GM23338 (cell line): ENCODE data around the gene CFAP298. TPM values are rescaled to one million over a fixed set of nuclear protein-coding genes. Genes with fewer than 3 reads are reported as not detected.

ENCODE experiments used
- ATAC-seq: fragments of 200-7000 bp; cut with Tn5 transposase; 3 replicates; pipeline ENCODE4 v1.9.1; 2020
- DNase-seq: peaks from one replicate; pipeline ENCODE4 v3.0.0-alpha.2; 2015; ENCODE audit warnings: low spot score
- H2AFZ ChIP-seq: fragments of 200-600 bp; sonication (generic); 2 replicates; pipeline ENCODE4 v1.8.0; 2016; ENCODE audit warnings: antibody characterized with exemption, mild to moderate bottlenecking, moderate library complexity
- H3F3A ChIP-seq: fragments of 200-600 bp; sonication (generic); replicated peaks from 2 replicates; pipeline ENCODE4 v1.8.0; 2017; ENCODE audit warnings: antibody characterized with exemption, mixed run types, low read depth
- H3K27ac ChIP-seq: fragments of 200-600 bp; sonication (generic); 2 replicates; pipeline ENCODE4 v1.6.1; 2016; ENCODE audit warnings: low read depth
- H3K27me3 ChIP-seq: fragments of 200-600 bp; sonication (generic); 2 replicates; pipeline ENCODE4 v1.8.0; 2016; ENCODE audit warnings: mild to moderate bottlenecking, mixed run types, moderate library complexity; ENCODE audit not compliant: insufficient read depth
- H3K36me3 ChIP-seq: fragments of 200-600 bp; sonication (generic); 2 replicates; pipeline ENCODE4 v1.8.0; 2016; ENCODE audit warnings: mild to moderate bottlenecking; ENCODE audit not compliant: insufficient read depth
- H3K4me1 ChIP-seq: fragments of 200-600 bp; sonication (generic); 2 replicates; pipeline ENCODE4 v1.8.0; 2016; ENCODE audit warnings: mild to moderate bottlenecking, moderate library complexity; ENCODE audit not compliant: insufficient read depth
- H3K4me2 ChIP-seq: fragments of 200-600 bp; sonication (generic); 2 replicates; pipeline ENCODE4 v1.7.1; 2017; ENCODE audit warnings: mixed run types
- H3K4me3 ChIP-seq: fragments of 200-600 bp; sonication (generic); 2 replicates; pipeline ENCODE4 v1.6.1; 2016; ENCODE audit warnings: mixed run types
- H3K79me2 ChIP-seq: fragments of 200-600 bp; sonication (generic); replicated peaks from 2 replicates; pipeline ENCODE4 v1.8.0; 2017; ENCODE audit warnings: mild to moderate bottlenecking; ENCODE audit not compliant: insufficient read depth
- H3K9me2 ChIP-seq: fragments of 200-600 bp; sonication (generic); 2 replicates; pipeline ENCODE4 v1.8.0; 2017; ENCODE audit not compliant: insufficient read depth
- H4K20me1 ChIP-seq: fragments of 200-600 bp; sonication (generic); replicated peaks from 2 replicates; pipeline ENCODE4 v1.8.0; 2017; ENCODE audit warnings: mild to moderate bottlenecking; ENCODE audit not compliant: insufficient read depth
- H3K27ac Mint-ChIP-seq: 2 replicates; pipeline ENCODE4 v1.8.0; 2020; ENCODE audit warnings: inconsistent platforms, mild to moderate bottlenecking, moderate library complexity, mixed read lengths
- H3K27me3 Mint-ChIP-seq: 3 replicates; pipeline ENCODE4 v1.8.0; 2022; ENCODE audit warnings: low read depth, mild to moderate bottlenecking, moderate library complexity, mixed read lengths, inconsistent platforms; ENCODE audit not compliant: insufficient read depth, poor library complexity
- H3K36me3 Mint-ChIP-seq: 3 replicates; pipeline ENCODE4 v1.8.0; 2021; ENCODE audit warnings: low read depth, mild to moderate bottlenecking, inconsistent platforms, moderate library complexity, mixed read lengths
- H3K4me1 Mint-ChIP-seq: 3 replicates; pipeline ENCODE4 v1.8.0; 2020; ENCODE audit warnings: mild to moderate bottlenecking, inconsistent platforms, mixed read lengths
- H3K4me3 Mint-ChIP-seq: 3 replicates; pipeline ENCODE4 v1.8.0; 2021; ENCODE audit warnings: moderate library complexity, mild to moderate bottlenecking, inconsistent platforms, mixed read lengths
- H3K9me3 Mint-ChIP-seq: 3 replicates; pipeline ENCODE4 v1.8.0; 2020; ENCODE audit warnings: moderate library complexity, mild to moderate bottlenecking, inconsistent platforms, mixed read lengths
- CREB1 ChIP-seq: fragments of 250-450 bp; sonication (Bioruptor Pico); IDR thresholded peaks from 2 replicates; pipeline ENCODE4 v1.5.0; 2020; ENCODE audit warnings: low read depth, mild to moderate bottlenecking, moderate library complexity
- CTCF ChIP-seq, 2 experiments: fragments of 200-600 bp in 1 of 2; sonication (generic) in 1 of 2; conservative IDR thresholded peaks; 2 replicates each; pipeline versions ENCODE4 v1.5.1 to v1.6.1; 2016 to 2017; ENCODE audit warnings: antibody characterized with exemption in 2 of 2, low read depth in 2 of 2, mild to moderate bottlenecking in 2 of 2, moderate library complexity in 1 of 2
- NANOG ChIP-seq: IDR thresholded peaks from 2 replicates; pipeline ENCODE4 v1.6.1; 2016; ENCODE audit warnings: antibody characterized with exemption, borderline replicate concordance
- POLR2AphosphoS5 ChIP-seq: IDR thresholded peaks from 2 replicates; pipeline ENCODE4 v1.6.1; 2016; ENCODE audit warnings: antibody characterized with exemption, low read depth
- STAT1 ChIP-seq: IDR thresholded peaks from one replicate; pipeline ENCODE4 v1.6.1; 2016; ENCODE audit warnings: antibody characterized with exemption; ENCODE audit not compliant: unreplicated experiment
- ZNF331 ChIP-seq: fragments of 250-450 bp; sonication (Bioruptor Pico); IDR thresholded peaks from 2 replicates; pipeline ENCODE4 v1.5.0; 2020; ENCODE audit warnings: low read depth, mild to moderate bottlenecking, moderate library complexity
- polyA plus RNA-seq: library from polyadenylated mRNA; unstranded; fragments of >200 nt; fragmentation: Nextera tagmentation; extraction: Ambion mirVana; gene quantifications from 2 replicates; pipeline ENCODE4 v1.2.1, GENCODE V29; 2016
- total RNA-seq: library from RNA; depleted of rRNA; stranded (reverse); fragments of >200 nt; shearing (Covaris generic); gene quantifications from 2 replicates; pipeline ENCODE4 v1.2.3, GENCODE V29; 2014

CFAP298 gene
- total and polyA plus RNA-seq, 2 experiments from 2014 or later = 46.6 to 157 TPM

GRCh38 chr21:32645261-32646182 lies 33.3 kb upstream of the CFAP298 start:
- Histone ChIP-seq H3K4me3 (peak overlapping the region; percentile 50), H3K27me3 (no peaks in the 10 kb centered on the region), H3K36me3 (no peaks in the 10 kb centered on the region), H3K9me2 (no peaks in the 10 kb centered on the region), H2AFZ (peak overlapping the region; percentile 48; the same call in 1 of the 2 replicates), H4K20me1 (no peaks in the 10 kb centered on the region), H3K27ac (no peak overlapping the region), H3K4me2 (peak overlapping the region; percentile 76), H3K4me1 (peaks cover 21% of the 10 kb centered on the region), H3F3A (no peaks in the 10 kb centered on the region), H3K79me2 (no peaks in the 10 kb centered on the region)
- no peaks in the 10 kb centered on the region for H3K9me3 Mint-ChIP-seq
- peaks cover 23% of the 10 kb centered on the region for H3K4me1 Mint-ChIP-seq
- no peak for TF ChIP-seq POLR2AphosphoS5
- H3K4me3 Mint-ChIP-seq = peak overlapping the region; percentile 75
- DNase-seq (peak; percentile 76), ATAC-seq (peak; percentile 97)
- H3K36me3 Mint-ChIP-seq = no peaks in the 10 kb centered on the region
- peaks cover 2% of the 10 kb centered on the region for H3K27me3 Mint-ChIP-seq
- H3K27ac Mint-ChIP-seq = no peak overlapping the region

- no peak for TF ChIP-seq STAT1
- TF ChIP-seq CTCF (conservative IDR thresholded peaks at IDR 0.05; ENCODE audit: low read depth in 2 of 2) = peak in 1 of 2 experiments; percentile 38; a peak in 2 of 4 replicates
- no peaks in the 10 kb centered on the region for H3K9me2 ChIP-seq
- Mint-ChIP-seq H3K27me3 (peaks cover 2% of the 10 kb centered on the region), H3K9me3 (no peaks in the 10 kb centered on the region), H3K27ac (no peak overlapping the region), H3K36me3 (no peaks in the 10 kb centered on the region), H3K4me1 (peaks cover 23% of the 10 kb centered on the region), H3K4me3 (no peak overlapping the region)
- no peaks in the 10 kb centered on the region for H4K20me1 ChIP-seq
- H3K4me3 ChIP-seq = no peak overlapping the region
- no peak overlapping the region for H2AFZ ChIP-seq
- H3K79me2 ChIP-seq = no peaks in the 10 kb centered on the region
- no peak overlapping the region for H3K4me2 ChIP-seq
- H3K4me1 ChIP-seq = peaks cover 21% of the 10 kb centered on the region
- no peaks in the 10 kb centered on the region for H3K27me3 ChIP-seq
- H3K27ac ChIP-seq = no peak overlapping the region
- no peaks in the 10 kb centered on the region for H3K36me3 ChIP-seq
- DNase-seq (peak; percentile 16), ATAC-seq (no peak; the same call in 2 of the 3 replicates)
- H3F3A ChIP-seq = no peaks in the 10 kb centered on the region
Measured at GRCh38 chr21:32641710-32642698, 29.8 kb upstream of the CFAP298 start.

- H3K9me2 ChIP-seq = peaks cover 3% of the 10 kb centered on the region; the same call in 1 of the 2 replicates
- H3K79me2 ChIP-seq = no peaks in the 10 kb centered on the region
- H3K27ac ChIP-seq = no peak overlapping the region
- H2AFZ ChIP-seq = no peak overlapping the region
- H3K4me1 ChIP-seq = no peaks in the 10 kb centered on the region
- no peak overlapping the region for H3K27ac Mint-ChIP-seq
- no peaks in the 10 kb centered on the region for H3K27me3 ChIP-seq
- H3K27me3 Mint-ChIP-seq = peaks cover 3% of the 10 kb centered on the region
- no peaks in the 10 kb centered on the region for H3K36me3 ChIP-seq
- no peaks in the 10 kb centered on the region for H3K36me3 Mint-ChIP-seq
- no peaks in the 10 kb centered on the region for H4K20me1 ChIP-seq
- no peak overlapping the region for H3K4me2 ChIP-seq
- no peak overlapping the region for H3K4me3 ChIP-seq
- DNase-seq = no peak
- no peaks in the 10 kb centered on the region for H3K9me3 Mint-ChIP-seq
- H3F3A ChIP-seq = no peaks in the 10 kb centered on the region
- no peaks in the 10 kb centered on the region for H3K4me1 Mint-ChIP-seq
- H3K4me3 Mint-ChIP-seq = no peak overlapping the region
- no peak for ATAC-seq
- TF ChIP-seq NANOG = no peak
- no peak for TF ChIP-seq STAT1
- no peak for TF ChIP-seq CREB1 (CRISPR knock-in tag)
- TF ChIP-seq ZNF331 = no peak
- TF ChIP-seq POLR2AphosphoS5 = no peak
Measured at GRCh38 chr21:32626621-32627196, 14.5 kb upstream of the CFAP298 start.
